ENCODE results near the gene CUL3. TPM values are rescaled to one million over a fixed set of nuclear protein-coding genes. Genes with fewer than 3 reads are reported as not detected.

The CUL3 gene
- total RNA-seq, 1 experiment from 2014 or later = 95.7 TPM

DNA sequence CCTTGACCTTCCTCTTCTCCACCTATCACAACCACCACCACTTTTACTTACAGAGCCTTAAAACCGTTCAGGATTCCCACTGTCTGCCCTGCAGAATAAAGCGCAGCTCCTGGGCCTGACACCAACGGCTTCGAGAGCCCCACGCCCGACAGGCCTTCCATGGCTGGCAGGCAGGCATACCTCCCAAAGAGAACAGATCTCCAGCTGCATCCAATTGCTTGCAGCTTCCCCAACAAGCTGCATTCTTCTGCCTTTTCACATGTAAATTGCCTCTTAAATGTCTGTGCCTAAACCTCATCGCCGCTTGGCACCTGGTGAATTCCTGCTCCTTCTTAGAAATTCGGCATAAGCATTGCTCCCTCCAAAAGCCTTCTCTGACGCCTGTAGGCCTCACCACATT, 151.7 kb downstream of the CUL3 start:
- Histone ChIP-seq H2AFZ (ENCODE audit: low read depth, low read length, poor library complexity, severe bottlenecking) (no peak overlapping the region), H3K36me3 (ENCODE audit: control insufficient read depth in 1 of 2, insufficient read depth in 2 of 2, low read length in 2 of 2) (no peaks in the 10 kb centered on the region), H3K9me2 (ENCODE audit: insufficient read depth) (no peaks in the 10 kb centered on the region), H3K27ac (ENCODE audit: low read depth, low read length) (no peak overlapping the region), H4K20me1 (ENCODE audit: insufficient read depth) (no peaks in the 10 kb centered on the region), H3K4me1 (ENCODE audit: control insufficient read depth in 1 of 2, insufficient read depth in 2 of 2, low read length in 2 of 2) (no peaks in the 10 kb centered on the region), H3K79me2 (ENCODE audit: insufficient read depth, low read length) (no peaks in the 10 kb centered on the region), H3K9ac (ENCODE audit: low read length) (no peak overlapping the region), H3K4me2 (ENCODE audit: low read length) (no peak overlapping the region), H3K27me3 (ENCODE audit: insufficient read depth, low read length) (no peaks in the 10 kb centered on the region), H3K9me3 (ENCODE audit: control insufficient read depth in 1 of 2, insufficient read depth in 1 of 2, low read depth in 1 of 2, low read length in 2 of 2) (no peaks in the 10 kb centered on the region), H3K4me3 (replicated peaks in 1 of 2; ENCODE audit: low read depth in 1 of 2, low read length in 2 of 2) (no peak overlapping the region)
- ChIA-PET POLR2A (no interaction called here), CTCF (no interaction called here), RAD21 (ENCODE audit: low non-redundant PET in 1 of 2, low total read pairs in 2 of 2, uncharacterized antibody in 2 of 2, unreplicated experiment in 2 of 2) (no interaction called here)
- DNase-seq (ENCODE audit: low read depth, low spot score) (no peak), ATAC-seq (no peak)
- TF ChIP-seq EZH2phosphoT487 (IDR thresholded peaks at IDR 0.05; ENCODE audit: borderline replicate concordance) = no peak
- TF ChIP-seq SRF (IDR thresholded peaks at IDR 0.05; ENCODE audit: low read depth) = no peak
- no peak for TF ChIP-seq RAD21 (IDR thresholded peaks at IDR 0.05; ENCODE audit: low read depth)
- TF ChIP-seq, protein P1, sequence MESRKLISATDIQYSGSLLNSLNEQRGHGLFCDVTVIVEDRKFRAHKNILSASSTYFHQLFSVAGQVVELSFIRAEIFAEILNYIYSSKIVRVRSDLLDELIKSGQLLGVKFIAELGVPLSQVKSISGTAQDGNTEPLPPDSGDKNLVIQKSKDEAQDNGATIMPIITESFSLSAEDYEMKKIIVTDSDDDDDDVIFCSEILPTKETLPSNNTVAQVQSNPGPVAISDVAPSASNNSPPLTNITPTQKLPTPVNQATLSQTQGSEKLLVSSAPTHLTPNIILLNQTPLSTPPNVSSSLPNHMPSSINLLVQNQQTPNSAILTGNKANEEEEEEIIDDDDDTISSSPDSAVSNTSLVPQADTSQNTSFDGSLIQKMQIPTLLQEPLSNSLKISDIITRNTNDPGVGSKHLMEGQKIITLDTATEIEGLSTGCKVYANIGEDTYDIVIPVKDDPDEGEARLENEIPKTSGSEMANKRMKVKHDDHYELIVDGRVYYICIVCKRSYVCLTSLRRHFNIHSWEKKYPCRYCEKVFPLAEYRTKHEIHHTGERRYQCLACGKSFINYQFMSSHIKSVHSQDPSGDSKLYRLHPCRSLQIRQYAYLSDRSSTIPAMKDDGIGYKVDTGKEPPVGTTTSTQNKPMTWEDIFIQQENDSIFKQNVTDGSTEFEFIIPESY (IDR thresholded peaks at IDR 0.05; ENCODE audit: extremely low read depth, insufficient replicate concordance, low read length) = no peak
- TF ChIP-seq CEBPB (IDR thresholded peaks at IDR 0.05; ENCODE audit: low read depth) = no peak
- TF ChIP-seq ELF1 (IDR thresholded peaks at IDR 0.05; ENCODE audit: borderline replicate concordance, low read depth) = no peak
- no peak for TF ChIP-seq JUND (IDR thresholded peaks at IDR 0.05)
- no peak for TF ChIP-seq EGR1 (IDR thresholded peaks at IDR 0.05; ENCODE audit: low read depth)
- TF ChIP-seq POLR2AphosphoS5 (IDR thresholded peaks at IDR 0.05; ENCODE audit: low read depth, low read length) = no peak
- TF ChIP-seq FOSL1 (IDR thresholded peaks at IDR 0.05; ENCODE audit: low read depth) = no peak
- TF ChIP-seq CBX3 (IDR thresholded peaks at IDR 0.05; ENCODE audit: low read depth) = no peak
- TF ChIP-seq ZFX (IDR thresholded peaks at IDR 0.05) = no peak
- no peak for TF ChIP-seq TCF7L2 (IDR thresholded peaks at IDR 0.05; ENCODE audit: borderline replicate concordance, extremely low read depth, insufficient read depth, insufficient read length)
- no peak for TF ChIP-seq SP1 (IDR thresholded peaks at IDR 0.05; ENCODE audit: low read depth)
- no peak for TF ChIP-seq ZNF274 (IDR thresholded peaks at IDR 0.05; ENCODE audit: low read depth, low read length)
- no peak for TF ChIP-seq YY1 (IDR thresholded peaks at IDR 0.05; ENCODE audit: extremely low read depth, insufficient replicate concordance, low read depth, low read length)
- no peak for TF ChIP-seq POLR2A (IDR thresholded peaks at IDR 0.05; ENCODE audit: borderline replicate concordance, extremely low read depth, insufficient read depth, insufficient read length)
- no TSS peak for BruUV-seq (replicated peaks)
- intact Hi-C loops (cut with micrococcal nuclease) = no loop called here
